HG03457 (cell line): ENCODE data around the gene RUNDC3A.
"Not testable (repeated sequence)": the region's sequence is repeated elsewhere in the genome, so short reads cannot be mapped to it uniquely, and the experiment has no call there.

Experiments used
- ATAC-seq: cut with Tn5 transposase; IDR thresholded peaks from one replicate; pipeline ENCODE4 v1.9.1; 2021; ENCODE audit warnings: moderate number of reproducible peaks; ENCODE audit not compliant: unreplicated experiment

Gene RUNDC3A

GRCh38 chr17:44358066-44358465 is 49.7 kb downstream of the RUNDC3A start:
- ATAC-seq, result no peak

GRCh38 chr17:44359006-44359405 is 50.6 kb downstream of the RUNDC3A start:
- ATAC-seq, result no peak

- no peak for ATAC-seq
Measured at GRCh38 chr17:44359458-44360143, 51.2 kb downstream of the RUNDC3A start.

GRCh38 chr17:44360144-44360533 is 51.7 kb downstream of the RUNDC3A start:
- ATAC-seq, result no peak

GRCh38 chr17:44360826-44361225 is 52.4 kb downstream of the RUNDC3A start:
- ATAC-seq, result no peak

DNA sequence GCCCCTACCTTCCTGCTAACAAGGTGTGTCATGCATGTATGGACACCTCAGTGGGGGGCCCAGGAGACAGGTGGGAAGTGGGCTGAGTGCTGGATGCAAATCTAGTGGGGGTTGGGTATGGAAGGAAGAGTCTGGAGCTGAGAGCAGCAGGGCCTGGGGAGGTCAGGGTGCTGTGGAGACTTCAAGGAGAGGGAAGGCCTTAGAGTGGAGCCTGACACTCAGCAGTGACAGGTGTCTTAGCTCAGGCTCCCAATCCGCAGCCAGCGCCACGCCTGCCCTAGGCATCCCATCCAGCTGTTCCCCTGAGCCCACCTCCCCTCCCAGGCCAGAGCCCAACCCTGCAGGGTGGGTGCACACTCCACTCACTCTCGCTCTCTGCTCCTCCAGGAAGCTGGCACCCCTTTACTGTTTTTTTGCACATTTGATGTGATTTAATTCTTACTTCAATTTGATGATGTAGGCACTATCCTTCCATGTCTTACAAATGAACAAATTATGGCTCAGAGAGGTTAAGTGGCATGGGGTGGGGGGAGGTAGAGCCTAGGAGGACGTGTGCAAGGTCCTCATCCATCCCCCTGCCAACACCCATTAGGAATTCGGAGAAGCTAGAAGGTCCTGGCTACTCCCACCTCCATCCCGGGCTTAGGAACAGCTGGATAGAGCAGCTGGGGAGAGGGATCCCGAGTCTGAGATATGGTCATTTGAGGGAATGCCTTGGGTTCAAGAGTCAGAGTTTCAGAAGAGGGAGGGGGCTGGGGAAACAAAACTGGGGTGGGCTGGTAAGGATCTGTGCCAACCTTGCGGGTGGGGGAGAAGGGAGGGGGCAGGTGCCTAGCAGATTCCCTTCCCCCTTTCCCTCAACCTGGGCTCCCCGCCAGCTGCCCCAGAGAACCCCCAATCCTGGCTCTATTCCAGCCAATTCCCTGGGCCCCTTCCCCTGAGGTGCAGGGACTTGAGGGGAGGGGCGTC is 53.2 kb downstream of the RUNDC3A start:
- no peak for ATAC-seq

GRCh38 chr17:44362459-44362948 is 54.1 kb downstream of the RUNDC3A start:
- ATAC-seq, result no peak

- ATAC-seq, result no peak
Measured at GRCh38 chr17:44362949-44363612, 54.7 kb downstream of the RUNDC3A start.

DNA sequence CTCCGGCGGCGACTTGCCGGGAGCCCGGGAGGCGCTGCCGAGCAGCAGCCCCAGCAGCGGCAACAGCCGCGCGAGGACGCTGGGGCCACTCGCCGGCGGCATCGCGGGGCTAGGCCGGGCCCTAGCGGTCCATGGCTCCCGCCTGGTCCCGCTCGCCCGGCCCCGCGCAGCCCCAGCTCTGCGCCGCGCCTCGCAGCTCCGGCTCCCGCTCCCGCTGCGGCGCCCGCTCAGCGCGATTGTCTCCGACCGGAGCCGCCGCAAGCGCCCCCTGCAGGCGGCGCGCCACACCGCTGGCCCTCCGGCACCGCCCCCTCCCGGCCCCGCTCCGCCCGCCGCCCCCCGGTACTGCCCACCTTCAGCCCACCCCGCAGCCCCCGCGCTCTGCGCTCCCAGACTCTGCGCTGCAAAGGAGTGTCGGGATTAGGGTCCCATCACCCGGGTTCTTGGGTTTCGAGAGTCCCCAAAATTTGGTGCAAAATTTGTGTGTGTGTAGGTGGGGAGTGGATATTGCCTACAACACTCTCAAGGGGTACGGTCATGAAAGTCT is 55.3 kb downstream of the RUNDC3A start, which contains the start of gene FAM171A2:
TSS of gene FAM171A2 (minus strand) at position 241 of the 547 bp plus-strand sequence. CDS start at position 102, 139 bp downstream.
- no peak for ATAC-seq

GRCh38 chr17:44365051-44365450 is 56.6 kb downstream of the RUNDC3A start:
- ATAC-seq, result not testable (repeated sequence)

GRCh38 chr17:44367231-44367979 is 59.0 kb downstream of the RUNDC3A start:
- ATAC-seq, result no peak
